GM19239 (cell line): ENCODE measurements around the gene RNF39.
A peak's percentile ranks its signal among the peaks of the same experiment; 100 is the strongest.
"Not testable (repeated sequence)": the region's sequence is repeated elsewhere in the genome, so short reads cannot be mapped to it uniquely, and the experiment has no call there.

ENCODE experiments used
- DNase-seq: peaks from one replicate; pipeline ENCODE4 v3.0.0; 2011; ENCODE audit warnings: low spot score; ENCODE audit not compliant: insufficient read length
- FAIRE-seq: peaks from 2 replicates; lab custom pipeline; 2011; peaks lifted over from hg19 to GRCh38; lab: Jason Lieb, UNC

The RNF39 gene

GRCh38 chr6:30075094-30075789 lies at the start of gene RNF39:
TSS of gene RNF39 (minus strand) at chr6:30075769. CDS start at chr6:30075585, 184 bp downstream.
- no peak for FAIRE-seq
- DNase-seq = no peak

GRCh38 chr6:30122515-30122914 lies 46.9 kb upstream of the RNF39 start:
- DNase-seq (no peak), FAIRE-seq (no peak)

GRCh38 chr6:30121446-30122366 lies 46.1 kb upstream of the RNF39 start:
- FAIRE-seq (no peak), DNase-seq (no peak)

GRCh38 chr6:30118691-30119090 lies 43.1 kb upstream of the RNF39 start:
- not testable (repeated sequence) for FAIRE-seq, DNase-seq

- DNase-seq (no peak), FAIRE-seq (no peak)
Observed at GRCh38 chr6:30116724-30117123, 41.2 kb upstream of the RNF39 start.

GRCh38 chr6:30113841-30114240 lies 38.3 kb upstream of the RNF39 start:
- FAIRE-seq (peak; percentile 56), DNase-seq (no peak)

GRCh38 chr6:30113003-30113759 lies 37.6 kb upstream of the RNF39 start, which contains the start of gene TRIM31:
TSS of gene TRIM31 (minus strand) at chr6:30113090. CDS start at chr6:30112805, 285 bp downstream.
- DNase-seq (no peak), FAIRE-seq (peak; percentile 88)

- FAIRE-seq (peak; percentile 4), DNase-seq (no peak)
Observed at GRCh38 chr6:30112402-30112994, 36.9 kb upstream of the RNF39 start.

- DNase-seq = no peak
- FAIRE-seq = no peak
Observed at GRCh38 chr6:30111266-30111856, 35.8 kb upstream of the RNF39 start.

GRCh38 chr6:30104661-30105060 lies 29.1 kb upstream of the RNF39 start:
- FAIRE-seq (no peak), DNase-seq (no peak)

GRCh38 chr6:30103872-30104179 lies 28.3 kb upstream of the RNF39 start:
- FAIRE-seq (no peak), DNase-seq (no peak)

GRCh38 chr6:30102970-30103871 lies 27.7 kb upstream of the RNF39 start:
- DNase-seq (peak; percentile 76), FAIRE-seq (peak; percentile 90)

GRCh38 chr6:30102414-30102969 lies 26.9 kb upstream of the RNF39 start:
- FAIRE-seq = peak; percentile 4
- DNase-seq = no peak

GRCh38 chr6:30101444-30102413 lies 26.2 kb upstream of the RNF39 start:
- DNase-seq = peak; percentile 70
- FAIRE-seq = peak; percentile 66

- no peak for DNase-seq
- FAIRE-seq = no peak
Observed at GRCh38 chr6:30100585-30101443, 25.2 kb upstream of the RNF39 start.

- DNase-seq = no peak
- FAIRE-seq = no peak
Observed at GRCh38 chr6:30100154-30100553, 24.6 kb upstream of the RNF39 start.
